Transverse colon (tissue), 4 donors: ENCODE data around the gene ADGRB3.

Source experiments
- CTCF ChIP-seq, 5 experiments: fragments of 200-600 bp in 3 of 5; fragments of 450-650 bp in 2 of 5; sonication (generic) in 3 of 5; IDR thresholded peaks; 1 replicate in 2 of 5; 2 replicates in 3 of 5; pipeline ENCODE4 v1.5.1; 2016 to 2017; ENCODE audit warnings: antibody characterized with exemption in 5 of 5, inconsistent platforms in 3 of 5, mild to moderate bottlenecking in 2 of 5, moderate library complexity in 1 of 5
- POLR2A ChIP-seq: fragments of 450-650 bp; IDR thresholded peaks from one replicate; pipeline ENCODE4 v1.6.1; 2016; ENCODE audit warnings: antibody characterized with exemption, mild to moderate bottlenecking, moderate library complexity
- POLR2AphosphoS5 ChIP-seq, 3 donors: sonication (generic); formaldehyde crosslinking; IDR thresholded peaks; one replicate each; pipeline ENCODE4 v1.6.1; 2016; ENCODE audit warnings: antibody characterized with exemption in 3 of 3

- TF ChIP-seq POLR2AphosphoS5 (IDR thresholded peaks at IDR 0.05) (no peak), CTCF (IDR thresholded peaks at IDR 0.05) (no peak), POLR2A (no peak)
Observed at GRCh38 chr6:69392745-69393144, 757.7 kb downstream of the ADGRB3 start.
